ENCODE results near the gene SCAANT1.
A peak's percentile ranks its signal among the peaks of the same experiment; 100 is the strongest.

Gene SCAANT1

DNA sequence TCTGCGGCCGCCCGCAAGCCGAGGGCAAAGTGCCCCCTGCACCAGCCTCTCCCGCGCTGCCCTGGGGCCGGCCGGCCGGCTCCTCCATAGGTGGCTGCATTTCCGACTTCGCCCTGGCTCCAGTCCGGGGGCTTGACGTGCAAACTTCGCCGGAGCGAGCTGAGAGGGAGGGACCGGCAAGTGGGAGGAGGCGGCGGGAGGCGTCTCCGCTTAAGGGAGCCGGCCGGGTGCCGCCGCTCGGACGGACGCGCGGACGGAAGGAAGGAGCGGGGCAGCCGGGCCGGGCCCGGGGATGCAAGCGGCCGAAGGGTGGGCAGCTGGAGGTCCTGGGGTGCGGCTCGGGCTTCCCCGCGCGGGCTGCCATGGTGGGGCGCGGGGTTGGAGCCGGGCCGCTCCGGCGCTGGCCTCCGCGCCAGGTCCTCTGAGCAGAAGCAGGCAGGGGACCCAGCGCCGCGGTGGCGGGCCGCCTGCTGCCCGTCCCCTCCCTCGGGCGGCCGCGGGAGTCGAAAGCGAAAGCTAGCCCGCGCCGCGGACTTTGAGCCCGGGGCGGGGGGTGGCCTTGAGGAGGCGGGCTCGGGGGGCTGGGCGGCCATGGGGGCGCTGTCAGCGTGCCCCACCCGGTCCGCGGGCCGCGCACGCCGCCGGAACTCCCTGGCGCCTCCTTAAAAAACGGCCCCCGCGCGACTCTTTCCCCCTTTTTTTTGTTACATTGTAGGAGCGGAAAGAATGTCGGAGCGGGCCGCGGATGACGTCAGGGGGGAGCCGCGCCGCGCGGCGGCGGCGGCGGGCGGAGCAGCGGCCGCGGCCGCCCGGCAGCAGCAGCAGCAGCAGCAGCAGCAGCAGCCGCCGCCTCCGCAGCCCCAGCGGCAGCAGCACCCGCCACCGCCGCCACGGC, at the start of gene SCAANT1:
Gene SCAANT1 (minus strand): TSS at position 511 of the 895 bp plus-strand sequence.
- peak; percentile 69 for DNase-seq (ENCODE audit: low spot score)

DNA sequence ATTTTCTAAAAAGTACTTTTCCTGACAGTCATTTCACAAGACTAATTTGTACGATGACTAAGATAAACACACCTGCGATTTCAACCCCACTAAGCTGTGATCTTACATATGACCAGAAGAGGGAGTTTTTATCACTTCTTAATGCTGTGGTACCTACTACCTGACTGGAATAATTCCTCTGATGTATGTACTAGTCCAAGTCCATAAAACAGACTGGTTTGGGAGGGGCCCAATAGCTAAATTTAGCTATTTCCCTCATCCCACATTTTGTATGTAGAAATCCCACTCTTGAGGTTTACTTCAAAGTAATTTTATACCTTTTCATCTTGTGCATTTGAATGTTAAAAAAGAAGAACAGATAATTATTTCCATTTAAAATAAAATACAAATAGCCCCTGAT, 49.7 kb upstream of the SCAANT1 start:
- DNase-seq (ENCODE audit: low spot score), result peak; percentile 28

DNA sequence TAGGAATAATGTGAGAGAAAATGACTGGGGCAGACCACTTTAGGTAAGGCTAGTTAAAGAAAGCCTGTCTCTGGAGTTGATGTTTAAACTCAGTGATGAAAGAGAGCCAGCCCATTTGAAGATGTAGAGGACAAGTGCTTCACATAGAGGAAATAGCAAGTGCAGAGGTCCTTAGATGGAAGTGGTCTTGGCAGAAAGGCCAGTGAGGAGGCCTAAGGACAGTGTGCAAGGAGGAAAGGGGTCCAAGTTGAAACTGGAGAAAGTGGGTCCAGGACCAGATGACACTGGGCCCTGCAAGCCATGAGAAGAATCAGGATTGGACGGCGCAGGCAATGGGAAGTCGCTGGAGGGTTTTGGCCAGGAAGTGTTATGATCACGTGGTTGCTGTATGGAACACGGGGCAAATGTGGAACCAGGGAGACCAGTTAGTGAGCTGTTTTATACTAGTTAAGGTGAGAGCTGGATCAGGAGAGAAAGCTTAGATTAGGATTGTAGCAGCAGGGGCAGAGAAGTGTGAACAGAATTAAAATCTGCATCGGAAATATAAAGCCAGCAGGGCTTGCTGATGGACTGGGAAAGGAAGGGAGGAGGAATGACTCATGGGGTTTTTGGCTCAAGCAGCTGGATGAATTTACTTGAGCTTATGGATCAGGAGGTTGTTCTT, 48.0 kb upstream of the SCAANT1 start:
- peak; percentile 32 for DNase-seq (ENCODE audit: low spot score)

DNA sequence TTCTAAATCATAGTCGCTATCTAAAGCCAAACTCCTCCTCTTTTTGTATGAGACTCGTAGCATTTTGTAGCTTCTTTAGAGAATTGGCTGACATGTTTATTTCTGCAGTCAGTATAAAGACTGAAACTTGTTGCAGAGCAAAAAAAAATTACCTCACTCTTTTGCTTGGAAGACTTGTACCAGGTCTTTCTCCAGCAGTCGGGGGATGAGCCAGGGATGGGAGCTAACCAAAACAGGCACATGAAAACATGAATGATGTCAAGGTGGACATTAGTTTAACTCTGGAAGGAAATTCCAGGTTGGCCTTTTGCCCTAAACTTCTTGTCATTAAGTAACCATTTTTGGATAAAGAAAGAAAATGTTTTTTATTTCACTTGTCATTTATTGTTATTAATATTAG, 47.0 kb upstream of the SCAANT1 start:
- no peak for DNase-seq (ENCODE audit: low spot score)

DNA sequence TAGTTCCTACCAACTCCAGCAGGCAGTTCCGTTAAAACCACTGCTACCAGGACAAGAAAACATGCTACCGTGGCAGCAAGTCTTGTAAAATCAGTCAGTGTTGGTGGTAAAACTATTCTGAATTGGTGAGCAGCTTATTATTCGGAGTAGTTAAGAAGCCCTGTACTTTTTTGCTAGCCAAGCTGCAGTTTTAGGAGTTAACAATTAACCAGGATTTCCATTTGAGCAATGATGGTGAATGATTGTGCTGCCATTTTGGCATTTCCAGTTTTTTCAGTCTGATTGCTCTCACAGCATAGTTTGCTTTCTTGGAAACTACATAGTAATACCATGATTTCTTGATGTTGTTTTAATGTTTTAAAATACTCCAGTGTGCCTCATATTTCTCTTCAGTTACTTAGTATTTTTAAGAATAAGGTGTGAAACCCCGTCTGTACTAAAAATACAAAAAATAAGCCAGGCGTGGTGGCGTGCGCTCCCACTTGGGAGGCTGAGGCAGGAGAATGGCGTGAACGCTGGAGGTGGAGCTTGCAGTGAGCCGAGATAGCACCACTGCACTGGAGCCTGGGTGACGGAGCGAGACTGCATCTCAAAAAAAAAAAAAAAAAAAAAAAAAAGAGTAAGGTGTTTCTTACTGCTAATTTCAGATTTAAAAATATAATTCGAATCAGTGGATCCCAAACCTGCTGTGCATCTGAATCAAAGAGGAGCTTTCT, 43.8 kb upstream of the SCAANT1 start:
- DNase-seq (ENCODE audit: low spot score), result no peak

DNA sequence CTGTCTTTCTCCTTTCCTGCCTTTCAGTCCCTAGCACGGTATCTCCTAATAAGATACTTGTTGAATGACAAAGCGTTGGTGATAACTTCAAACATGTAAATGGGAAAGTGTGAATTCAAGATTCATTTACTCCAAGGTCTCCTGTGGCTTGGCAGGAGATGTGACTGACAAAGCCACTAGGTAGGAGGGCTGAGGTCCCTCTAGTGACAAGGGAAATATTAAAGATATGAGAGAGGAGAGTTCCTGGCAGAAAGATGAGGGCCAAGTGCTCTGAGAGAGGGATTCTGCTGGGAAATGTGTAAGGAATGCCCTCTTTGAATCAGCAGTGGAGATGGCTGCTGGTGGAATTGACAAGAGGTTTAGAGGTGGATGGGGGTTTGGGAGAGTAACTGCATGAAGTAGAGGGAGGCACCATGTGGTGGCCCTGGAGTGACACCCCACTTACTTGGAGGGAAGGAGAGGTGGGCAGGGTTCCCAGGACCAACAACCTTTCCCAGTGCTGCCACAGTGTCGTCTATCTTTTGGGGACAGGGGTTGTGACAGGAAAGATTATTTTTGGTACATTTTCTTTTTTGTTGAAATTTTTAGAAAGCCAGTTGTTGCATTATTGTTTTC, 43.0 kb upstream of the SCAANT1 start:
- no peak for DNase-seq (ENCODE audit: low spot score)

DNA sequence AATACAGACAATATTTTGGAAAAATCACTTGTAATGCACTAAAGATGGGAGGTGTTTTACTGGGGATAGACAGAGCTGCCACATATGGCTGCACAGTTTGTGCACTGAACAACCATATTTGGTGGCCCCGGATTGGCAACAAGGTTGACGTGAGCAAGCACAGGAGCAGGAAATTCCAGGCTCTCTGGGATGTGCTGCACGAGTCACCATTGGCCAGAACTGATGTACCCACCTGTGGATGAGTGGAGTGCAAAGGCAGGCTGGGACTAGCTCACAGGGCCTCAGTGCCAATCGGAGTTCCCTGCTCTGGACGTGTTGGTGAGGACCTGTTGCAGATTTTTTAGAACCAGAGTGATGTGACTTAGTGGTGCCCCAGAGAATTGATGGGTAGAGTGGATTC, 42.0 kb upstream of the SCAANT1 start:
- no peak for DNase-seq (ENCODE audit: low spot score)

DNA sequence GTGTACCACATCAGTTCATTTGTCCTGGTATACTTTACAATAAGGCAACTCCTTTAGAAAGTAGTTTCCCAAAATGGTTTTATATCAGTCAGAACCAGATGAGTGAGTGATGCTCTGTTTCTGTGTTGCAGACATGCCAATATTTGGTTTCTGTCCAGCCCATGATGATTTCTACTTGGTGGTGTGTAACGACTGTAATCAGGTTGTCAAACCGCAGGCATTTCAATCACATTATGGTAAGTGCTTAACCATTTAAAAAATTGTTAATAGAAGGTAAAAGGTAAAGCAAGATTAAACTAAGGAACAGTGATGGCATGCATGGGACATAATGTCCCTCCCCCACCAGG, 40.0 kb upstream of the SCAANT1 start:
- no peak for DNase-seq (ENCODE audit: low spot score)

DNA sequence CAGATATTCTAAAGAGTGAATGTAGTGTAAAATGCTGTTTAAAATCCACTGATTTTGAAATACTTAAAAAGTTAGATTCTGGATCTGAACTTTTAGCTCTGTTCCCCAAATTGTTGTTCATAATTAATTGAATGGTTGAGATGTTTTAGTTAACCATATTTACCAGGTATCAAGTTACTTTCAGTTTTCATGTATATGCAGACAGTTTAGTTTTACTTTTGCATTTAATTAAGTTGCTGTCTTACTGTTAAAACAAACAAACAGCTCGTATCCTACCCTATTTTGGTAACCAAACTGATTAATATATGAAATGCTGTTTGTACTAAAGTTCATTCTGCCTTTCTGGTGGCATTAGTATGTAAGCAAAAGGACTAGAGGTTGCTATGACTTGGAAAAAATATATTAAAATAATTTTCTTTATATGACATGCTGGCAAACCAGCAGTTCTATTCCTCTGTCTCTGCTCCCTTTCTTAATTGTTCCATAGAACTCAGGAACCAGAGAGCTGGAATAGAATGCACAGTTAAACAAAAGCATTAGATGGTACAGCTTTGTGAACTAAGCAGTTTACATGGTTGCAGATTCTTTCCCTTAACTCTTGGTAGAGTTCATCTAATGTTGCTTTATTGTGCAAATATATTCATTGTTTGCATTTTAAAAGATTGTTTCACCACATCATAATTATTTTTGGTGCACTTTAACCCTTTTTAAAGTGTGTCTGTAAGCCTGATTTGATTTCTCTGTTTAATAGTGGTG, 39.5 kb upstream of the SCAANT1 start:
- DNase-seq (ENCODE audit: low spot score), result no peak

DNA sequence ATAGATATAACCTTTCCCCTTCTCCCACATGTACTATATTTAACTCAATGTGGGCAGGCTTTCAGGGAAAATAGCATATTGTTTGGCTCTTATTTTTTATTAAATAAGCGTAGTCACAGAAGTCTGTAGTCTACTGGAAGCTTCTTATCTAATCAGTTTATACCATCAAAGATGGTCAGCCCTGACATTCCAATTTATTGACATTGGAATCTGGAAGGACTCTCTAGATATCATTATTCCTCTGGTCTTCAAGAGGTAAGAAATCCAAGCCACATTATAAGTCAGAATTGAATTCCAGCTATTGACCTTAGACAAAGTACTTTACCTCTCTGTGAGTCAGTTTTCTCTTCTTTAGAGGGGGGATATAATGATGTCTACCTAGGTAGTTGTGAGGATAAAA, 38.5 kb upstream of the SCAANT1 start:
- DNase-seq (ENCODE audit: low spot score), result no peak

DNA sequence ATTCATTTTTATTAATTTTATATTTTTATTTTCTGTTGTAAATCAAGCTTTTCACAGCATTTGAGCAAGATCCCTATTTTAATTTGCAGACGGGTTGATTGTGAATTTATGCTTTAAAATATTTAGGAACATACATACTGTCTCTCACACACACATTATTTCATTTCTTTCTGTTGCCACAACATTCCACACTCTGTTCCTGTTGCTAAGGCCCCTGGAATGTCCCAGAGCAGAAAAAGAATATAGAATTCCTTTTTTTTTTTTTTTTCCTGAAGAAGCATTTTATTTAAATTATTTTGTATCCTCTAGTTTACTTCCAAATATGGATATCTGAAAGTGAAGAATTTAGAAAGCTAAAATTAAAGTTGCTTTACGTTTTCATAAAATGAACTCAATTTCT, 36.8 kb upstream of the SCAANT1 start:
- no peak for DNase-seq (ENCODE audit: low spot score)

DNA sequence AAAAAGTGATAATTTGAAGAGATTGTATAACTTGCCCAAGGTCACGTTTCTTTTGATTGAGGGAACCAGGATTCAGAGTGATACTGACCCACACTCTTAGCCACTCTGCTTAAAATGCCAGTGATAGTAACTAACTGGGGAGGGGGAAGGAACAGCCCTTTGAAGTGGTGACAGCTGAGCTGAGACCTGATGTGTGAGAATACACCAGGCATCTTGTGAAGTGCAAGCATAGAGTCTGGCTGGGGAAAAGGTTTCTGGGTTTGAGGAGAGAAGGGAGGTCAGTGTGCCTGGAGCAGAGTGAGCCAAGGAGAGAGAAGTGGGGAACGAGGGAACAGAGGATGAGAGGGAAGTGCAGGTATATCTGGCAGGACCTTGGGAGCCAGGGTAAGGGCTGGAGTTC, 35.4 kb upstream of the SCAANT1 start:
- no peak for DNase-seq (ENCODE audit: low spot score)

DNA sequence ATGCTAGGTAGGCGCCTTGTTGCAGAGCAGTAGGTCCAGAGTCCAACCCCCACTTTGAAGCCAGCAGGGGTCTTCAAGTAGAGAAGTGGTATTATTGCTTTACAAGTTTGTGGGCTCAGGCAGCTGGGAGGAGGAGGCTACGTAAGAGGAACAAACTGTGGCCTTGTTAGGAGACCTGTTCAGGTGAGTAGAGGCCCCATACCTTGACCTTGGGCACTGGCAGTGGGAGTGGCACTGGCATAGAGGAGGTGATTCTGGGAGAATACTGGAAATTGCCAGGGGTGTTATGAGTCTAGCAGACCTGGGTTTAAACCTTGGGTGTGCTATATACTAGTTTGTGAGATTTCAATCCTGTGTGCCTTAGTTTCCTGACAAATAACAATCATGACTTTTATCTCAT, 34.6 kb upstream of the SCAANT1 start:
- no peak for DNase-seq (ENCODE audit: low spot score)

DNA sequence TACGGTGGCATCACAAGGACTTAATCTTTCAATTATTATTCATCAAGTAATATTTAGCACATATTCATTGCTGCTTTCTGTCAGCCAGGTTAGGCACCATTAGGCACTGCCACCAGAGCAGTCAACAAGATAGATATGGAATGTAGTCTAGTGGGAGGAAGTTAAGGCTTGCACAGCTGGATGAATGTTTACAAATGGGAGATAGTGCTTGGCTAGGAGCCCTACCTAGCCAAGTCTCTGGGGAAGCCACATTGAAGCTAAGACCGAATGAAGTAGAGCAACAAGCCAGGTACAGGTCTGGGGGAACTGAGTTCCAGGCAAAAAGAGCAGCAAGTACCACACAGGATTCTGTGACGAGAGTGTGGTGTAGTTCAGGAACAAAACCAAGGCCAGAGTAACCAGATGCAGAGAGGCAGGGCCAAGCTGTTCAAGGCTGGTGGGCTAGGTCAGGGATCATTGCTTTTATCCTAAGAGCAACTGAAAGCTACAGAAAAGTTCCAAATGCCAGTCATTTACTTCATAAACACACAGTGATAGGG, 33.4 kb upstream of the SCAANT1 start:
- DNase-seq (ENCODE audit: low spot score), result no peak

DNA sequence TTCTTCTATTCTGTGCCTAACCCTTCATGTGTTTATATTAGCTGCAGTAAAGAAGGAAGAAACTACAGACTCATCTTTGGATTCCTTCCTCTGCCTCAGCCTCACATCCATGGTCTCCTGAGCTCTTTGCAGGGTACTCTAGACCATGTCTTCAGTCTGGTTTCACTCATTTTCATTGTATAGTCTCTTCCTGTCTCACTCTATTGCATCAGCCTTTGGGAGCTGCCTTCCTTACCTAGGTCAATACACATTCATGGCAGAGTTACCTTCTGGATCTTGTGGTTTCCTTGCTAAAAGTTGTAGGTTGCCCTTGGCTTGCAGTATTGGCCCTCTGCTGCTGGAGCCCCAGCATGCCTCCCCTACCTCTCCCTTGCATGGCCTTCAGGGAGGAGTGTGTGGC, 31.5 kb upstream of the SCAANT1 start:
- DNase-seq (ENCODE audit: low spot score), result no peak

DNA sequence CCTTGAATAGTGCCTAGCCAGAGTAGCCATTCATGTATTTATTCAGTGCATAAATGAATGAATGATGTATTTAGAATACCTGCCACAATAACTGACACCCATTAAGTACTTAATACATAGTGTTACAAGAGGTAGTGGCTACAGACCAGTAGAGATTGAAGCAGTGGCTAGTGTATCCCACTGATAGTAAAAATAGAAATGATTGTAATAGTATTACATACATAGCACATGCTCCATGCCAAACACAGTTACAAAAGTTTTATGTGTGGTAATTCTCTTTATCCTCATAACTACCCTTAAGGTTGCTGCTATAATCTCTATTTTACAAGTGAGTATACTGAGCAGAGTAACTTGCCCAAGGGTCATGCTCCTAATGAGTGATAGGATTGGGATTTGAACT, 30.3 kb upstream of the SCAANT1 start:
- no peak for DNase-seq (ENCODE audit: low spot score)

DNA sequence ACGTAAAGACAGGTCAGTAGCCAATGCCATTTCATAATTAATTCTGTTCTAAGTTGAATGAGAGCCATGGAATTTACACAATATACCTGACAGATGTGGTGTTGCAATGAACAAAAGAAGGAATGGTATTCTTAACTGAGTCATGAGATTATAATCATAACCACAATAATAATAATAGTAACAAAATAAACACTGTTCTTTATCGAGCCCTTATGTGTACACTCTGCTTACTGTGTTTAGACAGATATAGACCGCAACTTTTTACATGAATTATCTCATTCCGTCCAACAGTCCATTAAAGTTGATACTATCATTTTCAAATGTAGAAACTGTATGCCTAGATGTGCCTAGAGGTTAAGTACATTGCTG, 28.2 kb upstream of the SCAANT1 start:
- no peak for DNase-seq (ENCODE audit: low spot score)

DNA sequence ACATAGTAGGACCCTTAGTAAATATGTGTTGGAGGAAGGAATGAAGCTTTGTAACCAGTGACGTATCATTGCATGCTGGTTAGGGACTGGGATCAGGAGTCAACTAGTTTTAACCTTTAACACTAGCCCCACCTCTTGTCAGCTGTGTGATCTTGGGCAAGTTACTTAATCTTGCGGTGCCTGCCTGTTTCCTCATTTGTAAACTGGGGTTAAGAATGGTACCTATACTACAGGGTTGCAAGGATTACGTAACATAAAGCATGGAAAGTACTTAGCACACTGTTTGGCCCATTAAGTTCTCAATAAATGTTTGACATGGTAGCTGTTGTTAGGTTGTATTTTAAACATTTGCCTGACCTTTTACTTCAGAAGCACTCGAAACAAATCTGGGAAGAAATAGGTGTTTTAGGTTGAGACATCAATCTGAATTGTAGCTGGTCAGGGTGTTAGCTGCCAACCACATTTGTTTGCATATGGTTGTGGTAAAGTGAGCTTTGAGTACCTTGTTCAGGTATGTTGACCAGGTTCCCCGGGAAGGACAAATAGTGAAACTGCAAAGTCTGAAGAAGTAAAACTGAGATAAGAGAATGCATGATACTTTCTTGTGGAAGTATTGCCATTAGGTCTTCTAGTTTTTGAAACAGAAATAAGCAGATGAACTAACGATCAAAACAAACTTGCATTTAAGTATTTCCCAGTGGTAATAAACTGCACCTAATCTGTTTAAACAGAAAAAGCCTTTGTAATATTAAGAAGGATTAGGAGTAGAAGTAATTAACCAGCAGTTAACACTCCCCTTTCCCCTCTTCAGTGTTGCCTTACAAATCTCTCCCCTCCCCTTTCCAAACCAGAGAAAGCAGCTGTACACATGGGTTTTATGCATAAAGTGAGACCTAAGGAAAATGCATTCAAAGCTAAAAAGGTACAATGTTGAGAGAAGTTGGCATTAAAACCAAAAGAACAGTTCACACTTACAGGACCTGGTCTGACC, 25.8 kb upstream of the SCAANT1 start:
- no peak for DNase-seq (ENCODE audit: low spot score)

DNA sequence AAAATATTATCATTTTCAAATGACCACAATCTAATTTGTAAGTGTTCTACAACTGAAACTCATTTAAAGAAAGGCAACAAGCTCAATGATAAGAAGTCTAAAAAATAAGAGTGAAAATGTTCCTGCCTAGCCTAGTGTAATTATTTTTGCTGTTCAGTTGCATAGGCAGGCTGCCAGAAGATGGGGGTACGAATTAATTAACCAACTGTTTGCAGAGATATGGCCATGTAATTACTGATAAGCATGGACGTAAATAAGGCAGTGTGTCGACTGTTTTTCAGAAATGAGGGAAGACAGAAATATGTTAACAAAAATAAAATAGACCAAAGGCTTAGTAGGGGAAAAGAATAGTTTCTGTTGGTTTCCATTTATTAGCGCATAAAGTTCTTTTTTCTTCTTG, 24.7 kb upstream of the SCAANT1 start:
- DNase-seq (ENCODE audit: low spot score), result no peak

All from kidney capillary endothelial cell (primary cell).